22Rv1 (cell line): ENCODE results near the gene NRXN3.

Experiments
- ZFX ChIP-seq: fragments of 450-650 bp; IDR thresholded peaks from 2 replicates; pipeline ENCODE4 v1.6.1; 2017; ENCODE audit warnings: antibody characterized with exemption, borderline replicate concordance
- TF ChIP-seq, protein P1 (sequence below): fragments of 450-650 bp; IDR thresholded peaks from 2 replicates; pipeline ENCODE4 v1.5.1; 2017; ENCODE audit warnings: mild to moderate bottlenecking

DNA sequence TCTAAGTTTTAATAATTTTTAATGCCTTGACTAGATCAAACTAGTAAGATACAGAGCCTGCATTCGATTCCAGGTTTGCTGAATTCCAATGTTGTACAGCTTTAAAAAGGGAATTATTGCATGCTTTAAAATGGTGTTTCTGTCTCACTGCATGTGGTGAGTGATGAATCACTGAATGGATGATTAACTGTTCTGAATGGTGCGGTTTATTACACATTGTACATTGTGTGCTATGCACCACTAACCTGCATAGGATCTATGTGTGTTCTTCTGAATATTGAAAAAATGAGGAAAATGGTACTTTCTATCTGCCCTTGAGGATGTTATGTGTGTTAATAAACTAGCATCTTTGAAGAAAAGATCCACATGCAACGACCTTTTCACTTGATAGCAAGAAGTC lies 231.7 kb downstream of the NRXN3 start:
- TF ChIP-seq, protein P1, sequence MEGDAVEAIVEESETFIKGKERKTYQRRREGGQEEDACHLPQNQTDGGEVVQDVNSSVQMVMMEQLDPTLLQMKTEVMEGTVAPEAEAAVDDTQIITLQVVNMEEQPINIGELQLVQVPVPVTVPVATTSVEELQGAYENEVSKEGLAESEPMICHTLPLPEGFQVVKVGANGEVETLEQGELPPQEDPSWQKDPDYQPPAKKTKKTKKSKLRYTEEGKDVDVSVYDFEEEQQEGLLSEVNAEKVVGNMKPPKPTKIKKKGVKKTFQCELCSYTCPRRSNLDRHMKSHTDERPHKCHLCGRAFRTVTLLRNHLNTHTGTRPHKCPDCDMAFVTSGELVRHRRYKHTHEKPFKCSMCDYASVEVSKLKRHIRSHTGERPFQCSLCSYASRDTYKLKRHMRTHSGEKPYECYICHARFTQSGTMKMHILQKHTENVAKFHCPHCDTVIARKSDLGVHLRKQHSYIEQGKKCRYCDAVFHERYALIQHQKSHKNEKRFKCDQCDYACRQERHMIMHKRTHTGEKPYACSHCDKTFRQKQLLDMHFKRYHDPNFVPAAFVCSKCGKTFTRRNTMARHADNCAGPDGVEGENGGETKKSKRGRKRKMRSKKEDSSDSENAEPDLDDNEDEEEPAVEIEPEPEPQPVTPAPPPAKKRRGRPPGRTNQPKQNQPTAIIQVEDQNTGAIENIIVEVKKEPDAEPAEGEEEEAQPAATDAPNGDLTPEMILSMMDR = no peak
- TF ChIP-seq ZFX = no peak
